ENCODE data around the gene PMF1. TPM values are rescaled to one million over a fixed set of nuclear protein-coding genes. Genes with fewer than 3 reads are reported as not detected.
A peak's percentile ranks its signal among the peaks of the same experiment; 100 is the strongest.

The PMF1 gene
- total RNA-seq, 1 experiment from 2014 or later, result 50.2 TPM

DNA sequence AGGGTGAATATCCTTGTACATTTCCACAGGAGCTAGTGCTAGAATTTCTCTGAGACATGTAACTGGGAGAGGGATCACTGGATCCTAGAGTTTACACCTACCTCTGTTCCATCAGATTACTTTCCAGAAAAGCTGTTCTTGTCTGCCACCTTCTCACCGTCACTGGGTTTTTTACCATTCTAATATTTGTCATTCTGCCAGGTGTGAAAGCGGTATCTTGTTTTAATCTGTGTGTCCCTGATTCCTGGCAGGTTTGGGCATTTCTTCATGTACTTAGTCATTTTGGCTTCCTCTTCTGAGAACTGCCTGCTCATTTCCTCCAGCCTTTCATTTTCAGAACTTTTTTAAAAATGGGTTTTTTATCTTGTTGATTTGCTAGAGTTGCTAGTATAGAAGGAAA lies 5.1 kb downstream of the PMF1 start:
- H3K4me2 ChIP-seq, result no peak overlapping the region
- TF ChIP-seq, protein P1, sequence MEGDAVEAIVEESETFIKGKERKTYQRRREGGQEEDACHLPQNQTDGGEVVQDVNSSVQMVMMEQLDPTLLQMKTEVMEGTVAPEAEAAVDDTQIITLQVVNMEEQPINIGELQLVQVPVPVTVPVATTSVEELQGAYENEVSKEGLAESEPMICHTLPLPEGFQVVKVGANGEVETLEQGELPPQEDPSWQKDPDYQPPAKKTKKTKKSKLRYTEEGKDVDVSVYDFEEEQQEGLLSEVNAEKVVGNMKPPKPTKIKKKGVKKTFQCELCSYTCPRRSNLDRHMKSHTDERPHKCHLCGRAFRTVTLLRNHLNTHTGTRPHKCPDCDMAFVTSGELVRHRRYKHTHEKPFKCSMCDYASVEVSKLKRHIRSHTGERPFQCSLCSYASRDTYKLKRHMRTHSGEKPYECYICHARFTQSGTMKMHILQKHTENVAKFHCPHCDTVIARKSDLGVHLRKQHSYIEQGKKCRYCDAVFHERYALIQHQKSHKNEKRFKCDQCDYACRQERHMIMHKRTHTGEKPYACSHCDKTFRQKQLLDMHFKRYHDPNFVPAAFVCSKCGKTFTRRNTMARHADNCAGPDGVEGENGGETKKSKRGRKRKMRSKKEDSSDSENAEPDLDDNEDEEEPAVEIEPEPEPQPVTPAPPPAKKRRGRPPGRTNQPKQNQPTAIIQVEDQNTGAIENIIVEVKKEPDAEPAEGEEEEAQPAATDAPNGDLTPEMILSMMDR (conservative IDR thresholded peaks at IDR 0.05), result no peak
- TF ChIP-seq EZH2 (IDR thresholded peaks at IDR 0.05; ENCODE audit: low read depth), result no peak
- H3K9me2 ChIP-seq (ENCODE audit: insufficient read depth), result no peaks in the 10 kb centered on the region
- H3K79me2 ChIP-seq (ENCODE audit: low read depth), result peaks cover 24% of the 10 kb centered on the region
- no peak overlapping the region for H3K4me3 ChIP-seq
- no peaks in the 10 kb centered on the region for H3K9me3 ChIP-seq (ENCODE audit: insufficient read depth, low read depth)
- no peaks in the 10 kb centered on the region for H3K36me3 ChIP-seq (ENCODE audit: low read depth)
- BruUV-seq (replicated peaks), result no TSS peak
- intact Hi-C loops (cut with micrococcal nuclease; ENCODE audit: unreplicated experiment), result loop anchor here (10.0 kb wide), 1 partner anchor 283 kb away; the partner anchor contains the start of gene KHDC4
- H2AFZ ChIP-seq, result no peak overlapping the region
- no peaks in the 10 kb centered on the region for H3K27me3 ChIP-seq (ENCODE audit: insufficient read depth, low read depth)
- POLR2A ChIA-PET (ENCODE audit: unreplicated experiment), result interaction anchor here (0.6 kb wide), 1 partner anchor 24 kb away, joined by 3 read pairs; the partner anchor contains the start of gene SLC25A44
- H3K4me1 ChIP-seq (replicated peaks; ENCODE audit: insufficient read depth), result peaks cover 18% of the 10 kb centered on the region
- no peaks in the 10 kb centered on the region; the same call in 1 of the 2 replicates for H4K20me1 ChIP-seq (ENCODE audit: insufficient read depth)
- H3K27ac ChIP-seq, result no peak overlapping the region
- DNase-seq, result peak in 1 of 2 experiments; percentile 31
- peaks cover 22% of the 10 kb centered on the region; the same call in 1 of the 2 replicates for H3F3A ChIP-seq (ENCODE audit: insufficient read depth, low read depth)
- CTCF ChIA-PET, result interaction anchor here (0.6 kb wide), 1 partner anchor 214 kb away, joined by 5 read pairs; no protein-coding TSS in a partner anchor

DNA sequence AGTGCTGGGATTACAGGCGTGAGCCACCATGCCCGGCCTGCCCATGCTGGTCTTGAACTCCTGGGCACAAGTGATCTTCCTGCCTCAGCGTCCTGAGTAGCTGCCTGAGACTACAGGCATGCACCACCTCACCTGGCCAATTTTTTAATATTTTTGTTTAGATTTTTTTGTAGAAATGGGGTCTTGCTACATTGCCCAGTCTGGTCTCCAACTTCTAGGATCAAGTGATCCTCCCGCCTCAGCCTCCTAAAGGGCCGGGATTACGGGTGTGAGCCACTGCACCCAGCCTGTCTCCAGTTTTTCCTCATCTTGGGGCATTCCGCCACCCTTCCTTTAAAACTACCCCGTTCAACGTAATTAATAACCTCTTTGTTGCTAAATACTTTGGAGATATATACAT lies 7.4 kb downstream of the PMF1 start:
- Histone ChIP-seq H3K9me3 (ENCODE audit: insufficient read depth, low read depth) (no peaks in the 10 kb centered on the region), H3K4me1 (replicated peaks; ENCODE audit: insufficient read depth) (peaks cover 11% of the 10 kb centered on the region; the same call in 1 of the 2 replicates), H3K9me2 (ENCODE audit: insufficient read depth) (no peaks in the 10 kb centered on the region), H3K4me3 (no peak overlapping the region), H4K20me1 (ENCODE audit: insufficient read depth) (no peaks in the 10 kb centered on the region; the same call in 1 of the 2 replicates), H3K27me3 (ENCODE audit: insufficient read depth, low read depth) (no peaks in the 10 kb centered on the region), H3K79me2 (ENCODE audit: low read depth) (peaks cover 11% of the 10 kb centered on the region; the same call in 1 of the 2 replicates), H3K4me2 (no peak overlapping the region), H3K36me3 (ENCODE audit: low read depth) (0 out of 2 replicates have a peak, but pooled peaks cover 8% of the 10 kb centered on the region), H3K27ac (no peak overlapping the region), H3F3A (ENCODE audit: insufficient read depth, low read depth) (peaks cover 15% of the 10 kb centered on the region), H2AFZ (no peak overlapping the region)
- ChIA-PET POLR2A (ENCODE audit: unreplicated experiment) (no interaction called here), CTCF (no interaction called here)
- no TSS peak for BruUV-seq (replicated peaks)
- intact Hi-C loops (cut with micrococcal nuclease; ENCODE audit: unreplicated experiment), result no loop called here
- TF ChIP-seq, protein P1 (conservative IDR thresholded peaks at IDR 0.05), result no peak
- TF ChIP-seq EZH2 (IDR thresholded peaks at IDR 0.05; ENCODE audit: low read depth), result no peak
- DNase-seq, result no peak

DNA sequence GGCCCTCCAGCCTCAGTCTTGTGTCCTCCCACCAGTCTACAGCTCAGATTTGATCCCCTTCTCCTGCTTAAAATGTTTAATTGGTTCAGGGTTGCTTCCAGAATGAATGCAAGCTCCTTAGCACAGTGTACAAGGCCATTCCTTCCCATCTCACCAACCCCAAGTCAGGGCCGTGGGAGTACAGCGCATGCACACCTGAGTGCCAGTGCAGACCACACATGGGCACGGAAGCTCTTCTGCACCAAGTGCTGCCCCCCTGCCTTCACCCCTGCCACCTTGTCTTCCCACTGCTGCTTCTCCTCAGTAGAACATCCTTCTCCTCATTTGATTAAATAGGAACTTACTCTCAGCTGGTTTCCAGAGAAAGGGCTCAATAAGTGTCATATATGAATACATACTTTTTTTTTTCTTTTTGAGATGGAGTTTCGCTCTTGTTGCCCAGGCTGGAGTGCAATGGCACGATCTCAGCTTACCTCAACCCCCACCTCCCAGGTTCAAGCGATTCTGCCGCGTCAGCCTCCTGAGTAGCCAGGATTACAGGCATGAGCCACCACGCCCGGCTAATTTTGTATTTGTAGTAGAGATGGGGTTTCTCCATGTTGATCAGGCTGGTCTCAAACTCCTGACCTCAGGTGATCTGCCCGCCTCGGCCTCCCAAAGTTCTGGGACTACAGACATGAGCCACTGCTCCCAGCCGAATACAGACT lies 9.3 kb downstream of the PMF1 start:
- no peaks in the 10 kb centered on the region for H3K9me2 ChIP-seq (ENCODE audit: insufficient read depth)

More for the DNA sequence above, 9.3 kb downstream of the PMF1 start:
- intact Hi-C loops (cut with micrococcal nuclease; ENCODE audit: unreplicated experiment), result no loop called here
- Histone ChIP-seq H2AFZ (no peak overlapping the region), H3K79me2 (ENCODE audit: low read depth) (peaks cover 5% of the 10 kb centered on the region; the same call in 1 of the 2 replicates), H3K36me3 (ENCODE audit: low read depth) (0 out of 2 replicates have a peak, but pooled peaks cover 8% of the 10 kb centered on the region), H3K4me3 (no peak overlapping the region), H3K27ac (no peak overlapping the region), H3K9me3 (ENCODE audit: insufficient read depth, low read depth) (no peaks in the 10 kb centered on the region), H4K20me1 (ENCODE audit: insufficient read depth) (no peaks in the 10 kb centered on the region; the same call in 1 of the 2 replicates), H3F3A (ENCODE audit: insufficient read depth, low read depth) (peaks cover 19% of the 10 kb centered on the region), H3K27me3 (ENCODE audit: insufficient read depth, low read depth) (no peaks in the 10 kb centered on the region), H3K4me2 (no peak overlapping the region), H3K4me1 (replicated peaks; ENCODE audit: insufficient read depth) (peaks cover 12% of the 10 kb centered on the region; the same call in 1 of the 2 replicates)
- no peak for DNase-seq
- BruUV-seq (replicated peaks), result no TSS peak
- ChIA-PET POLR2A (ENCODE audit: unreplicated experiment) (no interaction called here), CTCF (no interaction called here)
- TF ChIP-seq, protein P1 (conservative IDR thresholded peaks at IDR 0.05), result no peak
- TF ChIP-seq EZH2 (IDR thresholded peaks at IDR 0.05; ENCODE audit: low read depth), result no peak
